SJSA1 (cell line): ENCODE measurements around the gene LRRC8B. TPM values are rescaled to one million over a fixed set of nuclear protein-coding genes. Genes with fewer than 3 reads are reported as not detected.

Experiments
- DNase-seq, 2 experiments: peaks; one replicate each; pipeline ENCODE4 v3.0.0-alpha.2; 2015 to 2020; ENCODE audit warnings: low spot score in 2 of 2, low read depth in 1 of 2
- H3K27ac ChIP-seq: fragments of 250-450 bp; sonication (Bioruptor Pico); 2 replicates; pipeline ENCODE4 v1.5.1; 2020; ENCODE audit warnings: mild to moderate bottlenecking, moderate library complexity
- H3K27me3 ChIP-seq: fragments of 250-450 bp; sonication (Bioruptor Pico); replicated peaks from 2 replicates; pipeline ENCODE4 v1.5.1; 2020; ENCODE audit warnings: mild to moderate bottlenecking, moderate library complexity
- H3K36me3 ChIP-seq: fragments of 250-450 bp; sonication (Bioruptor Pico); 2 replicates; pipeline ENCODE4 v1.5.1; 2020; ENCODE audit warnings: mild to moderate bottlenecking
- H3K4me1 ChIP-seq: fragments of 250-450 bp; sonication (Bioruptor Pico); replicated peaks from 2 replicates; pipeline ENCODE4 v1.6.1; 2021; ENCODE audit warnings: mild to moderate bottlenecking
- H3K4me3 ChIP-seq: fragments of 250-450 bp; sonication (Bioruptor Pico); 2 replicates; pipeline ENCODE4 v1.5.1; 2020; ENCODE audit warnings: mild to moderate bottlenecking
- H3K9me3 ChIP-seq: fragments of 250-450 bp; sonication (Bioruptor Pico); replicated peaks from 2 replicates; pipeline ENCODE4 v1.5.1; 2020; ENCODE audit warnings: mild to moderate bottlenecking
- total RNA-seq: library from RNA; depleted of rRNA; stranded (reverse); fragments of >200 nt; shearing (Covaris generic); gene quantifications from 2 replicates; pipeline ENCODE4 v1.2.3, GENCODE V29; 2014

The LRRC8B gene
- total RNA-seq, 1 experiment from 2014 or later: 7.4 TPM

GRCh38 chr1:89607156-89607555 is 82.5 kb downstream of the LRRC8B start:
- DNase-seq: no peak
- peaks cover 34% of the 10 kb centered on the region for H3K4me1 ChIP-seq
- H3K27ac ChIP-seq: no peak overlapping the region
- no peaks in the 10 kb centered on the region for H3K27me3 ChIP-seq
- no peaks in the 10 kb centered on the region for H3K9me3 ChIP-seq
- H3K4me3 ChIP-seq: no peak overlapping the region
- no peaks in the 10 kb centered on the region for H3K36me3 ChIP-seq

DNA sequence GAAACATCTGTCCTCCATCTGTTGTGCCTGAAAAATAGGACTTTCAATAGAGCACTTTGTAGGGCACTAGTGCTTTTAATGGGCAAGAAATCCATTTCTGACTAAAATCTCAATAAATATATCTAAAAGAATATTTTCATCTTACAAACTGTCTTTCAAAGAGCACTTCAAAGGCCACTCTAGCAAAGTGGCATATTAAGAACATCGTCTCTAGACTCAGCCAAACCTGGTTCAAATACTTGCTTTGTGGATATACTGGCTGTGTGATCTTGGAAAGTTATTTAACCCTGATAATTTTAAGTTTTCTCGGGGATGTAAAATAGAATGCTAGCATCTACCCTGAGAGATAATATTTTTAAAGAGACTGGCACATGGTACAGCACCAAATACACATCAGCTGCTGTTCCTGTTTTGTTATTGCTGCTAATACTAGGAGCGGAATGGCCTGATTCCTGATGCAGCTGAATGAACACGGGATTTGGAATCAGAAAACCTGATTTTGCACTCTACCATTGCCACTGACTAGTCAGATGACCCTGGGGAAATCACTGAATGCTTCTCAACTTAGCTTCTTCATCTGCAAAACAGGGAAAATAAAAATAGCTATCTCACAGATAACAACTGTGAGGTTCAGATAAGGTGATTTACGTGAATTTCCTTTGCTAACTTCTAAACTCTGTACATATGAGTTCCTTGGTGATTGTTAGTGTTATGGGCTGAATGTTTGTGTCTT is 83.1 kb downstream of the LRRC8B start:
- Histone ChIP-seq H3K4me3 (no peak overlapping the region), H3K27ac (no peak overlapping the region), H3K4me1 (peaks cover 34% of the 10 kb centered on the region), H3K27me3 (no peaks in the 10 kb centered on the region), H3K36me3 (no peaks in the 10 kb centered on the region), H3K9me3 (no peaks in the 10 kb centered on the region)
- no peak for DNase-seq

DNA sequence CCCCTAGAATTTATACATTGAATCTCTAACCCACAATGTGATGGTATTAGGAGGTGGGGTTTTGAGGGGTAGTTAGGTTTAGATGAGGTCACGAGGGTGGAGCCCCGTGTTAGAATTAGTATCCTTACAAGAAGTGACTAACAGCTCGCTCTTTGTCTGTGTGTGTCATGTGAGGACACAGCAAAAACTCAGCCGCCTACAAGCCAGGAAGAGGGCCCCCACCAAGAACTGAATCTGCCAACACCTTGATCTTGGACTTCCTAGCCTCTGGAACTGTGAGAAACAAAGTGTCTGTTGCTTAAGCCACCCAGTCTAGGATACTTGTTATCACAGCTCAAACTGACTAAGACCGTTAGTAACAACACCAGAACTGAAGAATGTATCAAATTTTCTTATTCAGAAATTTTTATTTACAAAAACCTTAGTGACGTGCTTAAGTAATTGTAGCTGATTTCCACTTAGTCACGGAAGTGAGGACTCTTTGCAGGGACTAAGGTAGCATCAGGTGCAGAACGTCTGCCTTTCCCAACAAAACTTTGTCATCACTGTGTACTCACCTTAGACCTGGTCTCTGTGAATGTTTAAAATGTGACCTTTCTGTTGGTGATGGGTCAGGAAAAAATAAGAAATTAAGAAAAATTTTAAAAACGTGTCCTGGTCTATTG is 83.8 kb downstream of the LRRC8B start:
- DNase-seq: peak in 1 of 2 experiments; percentile 16
- no peak overlapping the region for H3K27ac ChIP-seq
- H3K27me3 ChIP-seq: no peaks in the 10 kb centered on the region
- no peaks in the 10 kb centered on the region for H3K36me3 ChIP-seq
- no peaks in the 10 kb centered on the region for H3K9me3 ChIP-seq
- H3K4me3 ChIP-seq: no peak overlapping the region
- H3K4me1 ChIP-seq: peaks cover 34% of the 10 kb centered on the region

DNA sequence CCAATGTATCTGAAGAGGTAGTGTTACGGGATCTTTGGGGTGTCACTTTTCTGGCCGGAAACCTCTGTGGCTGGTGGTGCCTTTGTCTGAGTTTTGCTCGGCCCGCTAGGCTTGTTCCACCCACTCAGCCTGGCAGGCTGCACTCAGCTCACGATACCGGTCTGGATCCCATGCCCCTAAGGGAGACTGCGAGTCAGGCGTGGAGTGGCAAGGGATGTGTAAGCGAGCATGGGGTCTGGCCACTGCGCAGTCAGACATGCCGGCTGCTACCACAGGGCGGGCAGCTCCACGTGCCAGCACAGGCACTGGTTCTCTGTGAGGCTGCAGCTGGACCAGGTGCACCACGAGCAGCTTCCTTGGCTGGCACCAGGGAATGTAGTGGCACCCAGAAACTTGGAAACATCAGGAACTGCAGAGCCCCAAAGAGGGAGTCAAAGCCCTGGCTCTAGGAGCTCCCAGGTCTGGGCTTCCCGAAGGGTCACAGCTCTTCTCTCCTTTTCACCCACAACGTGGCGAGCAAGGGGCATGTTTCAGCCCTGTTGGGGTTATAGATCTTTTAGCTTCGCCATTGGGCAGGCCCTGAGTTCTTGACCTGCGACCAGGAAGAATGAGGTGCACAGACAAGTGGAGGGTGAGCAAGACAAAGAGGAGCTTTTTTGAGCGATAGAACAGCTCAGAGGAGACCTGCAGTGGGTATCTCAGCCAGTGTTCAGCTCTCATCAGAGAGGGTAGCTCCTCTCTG is 84.5 kb downstream of the LRRC8B start:
- Histone ChIP-seq H3K4me1 (peaks cover 27% of the 10 kb centered on the region), H3K27ac (no peak overlapping the region), H3K9me3 (no peaks in the 10 kb centered on the region), H3K36me3 (no peaks in the 10 kb centered on the region), H3K27me3 (no peaks in the 10 kb centered on the region), H3K4me3 (no peak overlapping the region)
- DNase-seq: no peak

DNA sequence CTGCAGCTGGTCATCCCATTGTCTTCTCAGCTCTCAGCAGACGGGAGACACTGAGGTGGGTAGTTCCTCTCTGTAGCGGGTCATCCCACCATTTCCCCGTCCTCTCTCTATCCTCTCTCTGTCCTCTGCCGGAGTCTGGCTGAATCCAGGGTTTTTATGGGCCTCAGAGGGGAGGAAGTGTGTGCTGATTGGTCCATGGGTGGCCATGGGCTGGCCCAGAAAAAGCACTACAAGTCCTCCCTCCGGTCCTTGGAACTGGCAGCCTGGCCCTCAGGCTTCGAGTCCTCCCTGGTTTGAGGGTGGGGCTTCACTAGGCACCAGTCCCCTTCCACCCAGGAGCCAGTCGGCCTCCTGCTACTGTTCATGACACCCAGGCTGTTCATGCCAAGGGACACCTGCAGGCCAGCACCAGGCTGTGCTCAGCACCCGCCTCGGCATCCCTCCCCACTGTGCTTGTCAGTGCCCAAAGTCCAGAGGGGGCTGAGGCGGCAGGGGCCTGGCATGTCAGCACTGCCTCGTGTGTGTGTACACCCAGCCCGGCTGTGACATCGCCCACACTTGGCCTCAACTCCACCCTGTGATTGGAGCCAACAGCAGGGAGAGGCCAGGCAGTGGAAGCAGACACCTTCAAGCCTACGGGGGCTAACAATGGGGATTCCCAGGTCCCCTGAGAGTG is 85.3 kb downstream of the LRRC8B start:
- H3K4me1 ChIP-seq: peaks cover 25% of the 10 kb centered on the region
- no peaks in the 10 kb centered on the region for H3K36me3 ChIP-seq
- H3K9me3 ChIP-seq: no peaks in the 10 kb centered on the region
- H3K27ac ChIP-seq: no peak overlapping the region
- no peak for DNase-seq
- H3K4me3 ChIP-seq: no peak overlapping the region
- H3K27me3 ChIP-seq: no peaks in the 10 kb centered on the region

GRCh38 chr1:89610457-89611011 is 85.9 kb downstream of the LRRC8B start:
- Histone ChIP-seq H3K4me3 (no peak overlapping the region), H3K36me3 (no peaks in the 10 kb centered on the region), H3K27me3 (no peaks in the 10 kb centered on the region), H3K4me1 (peaks cover 19% of the 10 kb centered on the region), H3K27ac (no peak overlapping the region), H3K9me3 (no peaks in the 10 kb centered on the region)
- DNase-seq: no peak

DNA sequence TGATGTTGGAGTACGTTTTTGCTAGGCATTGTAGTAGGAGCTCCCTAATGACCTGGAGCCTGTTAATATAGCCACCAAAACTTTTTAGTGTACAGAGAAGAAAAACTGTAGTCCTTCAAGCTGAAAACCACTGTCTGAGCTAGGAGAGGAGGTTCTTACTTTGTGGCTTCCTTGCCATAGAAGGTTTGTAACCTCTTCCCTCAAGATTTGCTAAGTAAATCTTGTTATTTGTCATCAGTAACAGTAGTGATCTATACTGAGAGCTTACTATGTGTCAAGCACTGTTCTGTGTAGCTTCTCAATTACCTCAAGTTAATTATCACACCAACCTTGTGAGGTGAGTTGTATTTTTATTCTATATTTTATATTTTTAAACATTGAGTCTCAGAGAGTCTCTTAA is 87.1 kb downstream of the LRRC8B start:
- no peaks in the 10 kb centered on the region for H3K9me3 ChIP-seq
- peaks cover 8% of the 10 kb centered on the region for H3K4me1 ChIP-seq
- no peaks in the 10 kb centered on the region for H3K27me3 ChIP-seq
- H3K36me3 ChIP-seq: no peaks in the 10 kb centered on the region
- no peak overlapping the region for H3K27ac ChIP-seq
- DNase-seq: no peak
- no peak overlapping the region for H3K4me3 ChIP-seq

DNA sequence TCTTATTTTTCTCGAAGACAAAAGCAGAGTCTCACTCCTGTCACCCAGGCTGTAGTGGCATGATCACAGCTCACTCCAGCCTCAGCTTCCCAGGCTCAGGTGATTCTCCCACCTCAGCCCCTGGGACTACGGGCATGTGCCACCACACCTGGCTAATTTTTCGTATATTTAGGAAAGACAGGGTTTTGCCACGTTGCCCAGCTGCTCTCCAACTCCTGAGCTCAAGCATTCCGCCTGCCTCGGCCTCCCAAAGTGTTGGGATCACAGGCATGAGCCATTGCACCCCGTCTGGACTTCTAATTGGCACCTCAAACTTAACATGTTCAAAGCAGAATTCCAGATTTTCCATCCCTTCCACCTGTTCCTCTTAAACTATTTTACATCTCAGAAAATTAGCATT is 89.3 kb downstream of the LRRC8B start:
- no peak overlapping the region for H3K4me3 ChIP-seq
- DNase-seq: no peak

GRCh38 chr1:89615676-89616598 is 91.3 kb downstream of the LRRC8B start:
- H3K27me3 ChIP-seq: no peaks in the 10 kb centered on the region
- no peaks in the 10 kb centered on the region for H3K36me3 ChIP-seq
- H3K4me3 ChIP-seq: no peak overlapping the region
- H3K9me3 ChIP-seq: no peaks in the 10 kb centered on the region
- H3K4me1 ChIP-seq: no peaks in the 10 kb centered on the region
- no peak overlapping the region for H3K27ac ChIP-seq
- DNase-seq: peak in 1 of 2 experiments; percentile 47

More for the DNA sequence above, 89.3 kb downstream of the LRRC8B start:
- Histone ChIP-seq H3K27ac (no peak overlapping the region), H3K27me3 (no peaks in the 10 kb centered on the region), H3K4me1 (no peaks in the 10 kb centered on the region; the same call in 1 of the 2 replicates), H3K9me3 (no peaks in the 10 kb centered on the region), H3K36me3 (no peaks in the 10 kb centered on the region)

DNA sequence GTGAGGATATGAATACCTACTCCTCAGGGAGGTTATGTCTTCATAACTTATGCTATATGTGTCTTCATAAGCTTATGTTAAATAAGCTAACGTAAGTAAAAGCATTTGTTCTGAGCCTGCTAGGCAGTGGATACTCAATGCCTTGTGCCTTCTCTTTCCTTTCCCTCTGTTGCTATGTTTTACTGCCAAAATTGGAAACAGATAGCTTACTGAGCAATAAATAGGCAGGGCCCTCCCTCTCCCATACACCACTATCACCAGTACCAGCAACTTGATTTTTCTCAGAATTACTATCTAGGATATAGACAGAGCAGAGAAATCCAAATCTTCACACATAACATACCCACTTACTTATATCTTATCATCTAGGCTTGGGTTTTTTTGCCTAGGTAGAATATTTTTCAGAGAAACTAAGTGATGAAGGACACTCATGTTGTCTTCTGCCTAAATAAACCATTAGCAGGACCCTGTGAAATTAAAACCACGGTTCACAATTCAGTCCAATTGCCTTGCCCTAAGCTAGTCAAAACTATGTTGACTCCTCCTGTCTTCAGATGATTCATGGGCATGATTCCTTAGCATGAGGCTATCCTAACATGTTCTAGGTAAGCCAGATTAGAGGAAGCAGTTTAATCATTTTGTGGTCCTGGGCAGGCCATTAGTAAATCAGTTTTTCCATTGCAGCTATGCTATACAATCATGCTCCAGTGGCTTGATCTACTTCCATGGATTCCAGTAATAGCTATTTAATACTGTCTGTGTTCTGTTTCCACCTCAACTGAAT is 92.4 kb downstream of the LRRC8B start:
- DNase-seq: no peak
- H3K4me1 ChIP-seq: no peaks in the 10 kb centered on the region
- H3K27ac ChIP-seq: no peak overlapping the region
- H3K4me3 ChIP-seq: no peak overlapping the region
- no peaks in the 10 kb centered on the region for H3K9me3 ChIP-seq
- no peaks in the 10 kb centered on the region for H3K36me3 ChIP-seq
- H3K27me3 ChIP-seq: no peaks in the 10 kb centered on the region

GRCh38 chr1:89620664-89621063 is 96.0 kb downstream of the LRRC8B start:
- no peak overlapping the region for H3K27ac ChIP-seq
- no peak overlapping the region for H3K4me3 ChIP-seq

GRCh38 chr1:89622895-89623294 is 98.3 kb downstream of the LRRC8B start:
- DNase-seq: no peak
- H3K36me3 ChIP-seq: no peaks in the 10 kb centered on the region
- no peaks in the 10 kb centered on the region for H3K4me1 ChIP-seq

More at GRCh38 chr1:89620664-89621063, 96.0 kb downstream of the LRRC8B start:
- Histone ChIP-seq H3K4me1 (no peaks in the 10 kb centered on the region), H3K27me3 (no peaks in the 10 kb centered on the region), H3K36me3 (no peaks in the 10 kb centered on the region), H3K9me3 (no peaks in the 10 kb centered on the region)
- DNase-seq: no peak

More at GRCh38 chr1:89622895-89623294, 98.3 kb downstream of the LRRC8B start:
- no peak overlapping the region for H3K4me3 ChIP-seq
- no peaks in the 10 kb centered on the region for H3K27me3 ChIP-seq
- no peaks in the 10 kb centered on the region for H3K9me3 ChIP-seq
- no peak overlapping the region for H3K27ac ChIP-seq
